ENCODE measurements around the gene PPT2.

DNA sequence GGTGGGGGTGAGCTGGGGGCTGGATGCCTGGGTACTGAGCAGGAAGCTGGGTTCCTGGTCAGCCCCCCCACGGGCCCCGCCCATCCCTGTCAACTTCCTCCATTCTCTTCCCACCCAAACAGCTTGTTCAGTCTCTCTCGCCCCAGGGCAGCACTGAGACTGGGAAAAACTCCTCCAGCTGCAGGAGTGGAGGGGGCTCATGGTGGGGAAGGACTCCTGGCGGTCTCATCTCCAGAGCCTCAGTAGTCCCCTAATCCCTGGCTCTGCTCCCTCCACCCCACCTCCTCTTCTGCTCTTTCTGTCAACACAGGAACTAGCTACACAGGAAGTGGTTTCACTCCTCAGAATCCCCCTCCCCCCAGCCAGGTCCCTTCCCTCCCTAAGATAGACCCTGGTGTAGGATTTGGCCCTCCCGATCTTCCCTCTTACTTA lies 38.7 kb downstream of the PPT2 start, which contains the start of gene GPSM3:
- TF ChIP-seq EZH2 (IDR thresholded peaks at IDR 0.05; ENCODE audit: borderline replicate concordance, low read depth, low read length, severe bottlenecking) (no peak), POLR2AphosphoS5 (IDR thresholded peaks at IDR 0.05; ENCODE audit: insufficient read depth, low read depth, low read length) (peak; percentile 44), MYC (IDR thresholded peaks at IDR 0.05; ENCODE audit: low read depth, low read length) (no peak), POLR2A (IDR thresholded peaks at IDR 0.05; ENCODE audit: low read depth, low read length) (peak; percentile 62), FOS (IDR thresholded peaks at IDR 0.05; ENCODE audit: borderline replicate concordance, insufficient read depth, low read length) (no peak)
- TF ChIP-seq, protein P1, sequence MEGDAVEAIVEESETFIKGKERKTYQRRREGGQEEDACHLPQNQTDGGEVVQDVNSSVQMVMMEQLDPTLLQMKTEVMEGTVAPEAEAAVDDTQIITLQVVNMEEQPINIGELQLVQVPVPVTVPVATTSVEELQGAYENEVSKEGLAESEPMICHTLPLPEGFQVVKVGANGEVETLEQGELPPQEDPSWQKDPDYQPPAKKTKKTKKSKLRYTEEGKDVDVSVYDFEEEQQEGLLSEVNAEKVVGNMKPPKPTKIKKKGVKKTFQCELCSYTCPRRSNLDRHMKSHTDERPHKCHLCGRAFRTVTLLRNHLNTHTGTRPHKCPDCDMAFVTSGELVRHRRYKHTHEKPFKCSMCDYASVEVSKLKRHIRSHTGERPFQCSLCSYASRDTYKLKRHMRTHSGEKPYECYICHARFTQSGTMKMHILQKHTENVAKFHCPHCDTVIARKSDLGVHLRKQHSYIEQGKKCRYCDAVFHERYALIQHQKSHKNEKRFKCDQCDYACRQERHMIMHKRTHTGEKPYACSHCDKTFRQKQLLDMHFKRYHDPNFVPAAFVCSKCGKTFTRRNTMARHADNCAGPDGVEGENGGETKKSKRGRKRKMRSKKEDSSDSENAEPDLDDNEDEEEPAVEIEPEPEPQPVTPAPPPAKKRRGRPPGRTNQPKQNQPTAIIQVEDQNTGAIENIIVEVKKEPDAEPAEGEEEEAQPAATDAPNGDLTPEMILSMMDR (IDR thresholded peaks at IDR 0.05; ENCODE audit: extremely low read depth in 1 of 2, insufficient read depth in 1 of 2, low read depth in 1 of 2, low read length in 2 of 2) = no peak

All from endothelial cell of umbilical vein (primary cell).